ENCODE measurements around the gene FRY.

GRCh38 chr13:32001769-32002168 lies 29.8 kb upstream of the FRY start:
- TF ChIP-seq POLR2A (IDR thresholded peaks at IDR 0.05) (no peak), CTCF (IDR thresholded peaks at IDR 0.05) (no peak)
